Mucosa of descending colon (tissue), 3 donors: ENCODE measurements around the gene TMEM50B. TPM values are rescaled to one million over a fixed set of nuclear protein-coding genes. Genes with fewer than 3 reads are reported as not detected.
A peak's percentile ranks its signal among the peaks of the same experiment; 100 is the strongest.
"Not testable (repeated sequence)": the region's sequence is repeated elsewhere in the genome, so short reads cannot be mapped to it uniquely, and the experiment has no call there.

Experiments used
- ATAC-seq: fragments of 200-7000 bp; cut with Tn5 transposase; one replicate; pipeline ENCODE4 v1.9.1; 2020; ENCODE audit warnings: mild to moderate bottlenecking, moderate library complexity
- DNase-seq, 3 donors: peaks; one replicate each; pipeline ENCODE4 v3.0.0-alpha.2; 2020
- H3K36me3 ChIP-seq: fragments of 200-600 bp; one replicate; pipeline ENCODE4 v1.8.0; 2021; ENCODE audit warnings: low read depth, mild to moderate bottlenecking
- H3K4me1 ChIP-seq: fragments of 200-600 bp; one replicate; pipeline ENCODE4 v1.8.0; 2021; ENCODE audit warnings: low read depth, mild to moderate bottlenecking
- H3K4me3 ChIP-seq: fragments of 200-600 bp; one replicate; pipeline ENCODE4 v1.8.0; 2021; ENCODE audit warnings: mild to moderate bottlenecking
- H3K9me3 ChIP-seq: fragments of 200-600 bp; one replicate; pipeline ENCODE4 v1.8.0; 2021; ENCODE audit warnings: mild to moderate bottlenecking
- CTCF ChIP-seq: fragments of 200-600 bp; IDR thresholded peaks from one replicate; pipeline ENCODE4 v1.8.0; 2022; ENCODE audit warnings: antibody characterized with exemption, mild to moderate bottlenecking
- intact Hi-C, 2 donors: fragments of 100-400 bp; cut with DNase I in 1 of 2; cut with micrococcal nuclease in 1 of 2; formaldehyde crosslinking; loops; one replicate each; pipeline versions ENCODE4 v1.11.0 to v1.11.1; 2022; cut with DNase I, micrococcal nuclease
- total RNA-seq, 3 donors: library from RNA; stranded (reverse); fragmentation: NEBNext Ultra II Directional in 2 of 3; extraction: Animal tissue kit (Norgen Biotek cat#: 25700) in 2 of 3; gene quantifications; one replicate each; pipeline versions ENCODE4 v1.2.1 to v1.2.4, GENCODE V29; 2021 to 2023
- donor health status: DM: no; HTN: no; CAD: no; lungs with moderate emphysema.
- donor health status: DM: no; HTN: no; CAD: no.
- donor health status: DM: no; HTN: yes; CAD: no.

TMEM50B gene
- total RNA-seq, 3 donors from 2014 or later, result 40.5 to 53.1 (median 42.2) TPM

GRCh38 chr21:33418691-33419090, 61.1 kb downstream of the TMEM50B start:
- Histone ChIP-seq H3K36me3 (no peaks in the 10 kb centered on the region), H3K4me3 (no peak overlapping the region), H3K9me3 (no peaks in the 10 kb centered on the region), H3K4me1 (peaks cover 7% of the 10 kb centered on the region)
- ATAC-seq (no peak), DNase-seq (no peak)
- no peak for TF ChIP-seq CTCF
- intact Hi-C loops, result no loop called here

- no peak for TF ChIP-seq CTCF
- no peak overlapping the region for H3K4me3 ChIP-seq
- no peaks in the 10 kb centered on the region for H3K36me3 ChIP-seq
- ATAC-seq (no peak), DNase-seq (no peak)
- no peaks in the 10 kb centered on the region for H3K9me3 ChIP-seq
- H3K4me1 ChIP-seq, result peaks cover 27% of the 10 kb centered on the region
- intact Hi-C loops, result no loop called here
Measured at GRCh38 chr21:33414926-33415325, 64.8 kb downstream of the TMEM50B start.

GRCh38 chr21:33414068-33414467, 65.7 kb downstream of the TMEM50B start:
- H3K9me3 ChIP-seq, result no peaks in the 10 kb centered on the region
- no peaks in the 10 kb centered on the region for H3K36me3 ChIP-seq
- TF ChIP-seq CTCF, result no peak
- ATAC-seq, result no peak
- H3K4me1 ChIP-seq, result peaks cover 27% of the 10 kb centered on the region
- no peak overlapping the region for H3K4me3 ChIP-seq
- DNase-seq, result no peak
- intact Hi-C loops, result no loop called here

- Histone ChIP-seq H3K36me3 (no peaks in the 10 kb centered on the region), H3K4me3 (no peak overlapping the region), H3K4me1 (peaks cover 27% of the 10 kb centered on the region), H3K9me3 (no peaks in the 10 kb centered on the region)
- TF ChIP-seq CTCF, result no peak
- DNase-seq (peak in 1 of 3 donors; percentile 58), ATAC-seq (peak; percentile 48)
- intact Hi-C loops, result no loop called here
Measured at GRCh38 chr21:33412832-33413519, 66.8 kb downstream of the TMEM50B start.

GRCh38 chr21:33412439-33412831, 67.3 kb downstream of the TMEM50B start:
- DNase-seq, intact Hi-C loops, H3K9me3 ChIP-seq, H3K36me3 ChIP-seq, ATAC-seq, H3K4me3 ChIP-seq: not testable (repeated sequence)
- peaks cover 23% of the 10 kb centered on the region for H3K4me1 ChIP-seq

GRCh38 chr21:33411949-33412430, 67.8 kb downstream of the TMEM50B start:
- Histone ChIP-seq H3K4me1 (peaks cover 21% of the 10 kb centered on the region), H3K9me3 (no peaks in the 10 kb centered on the region), H3K36me3 (no peaks in the 10 kb centered on the region), H3K4me3 (no peak overlapping the region)
- DNase-seq (peak; percentile 51 to 75 (median 65)), ATAC-seq (peak; percentile 91)
- TF ChIP-seq CTCF, result no peak
- intact Hi-C loops, result no loop called here
